Measurements from ENCODE around the gene NSMCE1. TPM values are rescaled to one million over a fixed set of nuclear protein-coding genes. Genes with fewer than 3 reads are reported as not detected.

The NSMCE1 gene
- total RNA-seq, 1 experiment from 2014 or later: 19.3 TPM

DNA sequence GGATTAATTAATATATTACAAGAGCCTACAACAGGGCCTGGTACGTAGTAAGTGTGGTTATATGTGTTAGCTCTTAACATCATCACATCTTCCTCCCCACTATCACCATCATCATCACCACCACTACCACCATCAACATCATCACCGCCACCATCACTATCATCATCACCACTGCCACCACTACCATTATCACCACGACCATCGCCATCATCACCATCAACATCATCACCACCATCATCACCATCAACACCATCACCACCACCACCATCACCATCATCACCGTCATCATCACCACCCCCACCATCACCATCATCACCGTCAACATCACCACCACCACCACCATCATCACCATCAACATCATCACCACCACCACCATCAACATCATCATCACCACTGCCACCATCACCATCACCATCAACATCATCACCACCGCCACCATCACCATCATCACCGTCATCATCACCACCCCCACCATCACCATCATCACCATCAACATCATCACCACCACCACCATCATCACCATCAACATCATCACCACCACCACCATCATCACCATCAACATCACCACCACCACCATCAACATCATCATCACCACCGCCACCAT, 37.4 kb upstream of the NSMCE1 start:
- TF ChIP-seq, protein P1, sequence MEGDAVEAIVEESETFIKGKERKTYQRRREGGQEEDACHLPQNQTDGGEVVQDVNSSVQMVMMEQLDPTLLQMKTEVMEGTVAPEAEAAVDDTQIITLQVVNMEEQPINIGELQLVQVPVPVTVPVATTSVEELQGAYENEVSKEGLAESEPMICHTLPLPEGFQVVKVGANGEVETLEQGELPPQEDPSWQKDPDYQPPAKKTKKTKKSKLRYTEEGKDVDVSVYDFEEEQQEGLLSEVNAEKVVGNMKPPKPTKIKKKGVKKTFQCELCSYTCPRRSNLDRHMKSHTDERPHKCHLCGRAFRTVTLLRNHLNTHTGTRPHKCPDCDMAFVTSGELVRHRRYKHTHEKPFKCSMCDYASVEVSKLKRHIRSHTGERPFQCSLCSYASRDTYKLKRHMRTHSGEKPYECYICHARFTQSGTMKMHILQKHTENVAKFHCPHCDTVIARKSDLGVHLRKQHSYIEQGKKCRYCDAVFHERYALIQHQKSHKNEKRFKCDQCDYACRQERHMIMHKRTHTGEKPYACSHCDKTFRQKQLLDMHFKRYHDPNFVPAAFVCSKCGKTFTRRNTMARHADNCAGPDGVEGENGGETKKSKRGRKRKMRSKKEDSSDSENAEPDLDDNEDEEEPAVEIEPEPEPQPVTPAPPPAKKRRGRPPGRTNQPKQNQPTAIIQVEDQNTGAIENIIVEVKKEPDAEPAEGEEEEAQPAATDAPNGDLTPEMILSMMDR (conservative IDR thresholded peaks at IDR 0.05): no peak

More for the DNA sequence above, 37.4 kb upstream of the NSMCE1 start:
- no peak overlapping the region for H3K23ac ChIP-seq (ENCODE audit: insufficient read length, low read depth, low read length)
- Mint-ChIP-seq H3K36me3 (ENCODE audit: insufficient read depth in 1 of 3, low read depth in 3 of 3) (peaks cover 0 to 8% (median 5%) of the 10 kb centered on the region in 3 experiments; a peak in 4 of 7 replicates), H3K4me1 (peaks cover 9% of the 10 kb centered on the region in 2 experiments), H3K27me3 (ENCODE audit: low read depth) (peaks cover 8% of the 10 kb centered on the region), H3K4me3 (no peak overlapping the region; a peak in 1 of 5 replicates), H3K9me3 (peaks cover 6 to 9% of the 10 kb centered on the region in 2 experiments; a peak in 3 of 5 replicates), H3K27ac (no peak overlapping the region; a peak in 1 of 7 replicates)
- H4K20me1 ChIP-seq (ENCODE audit: control insufficient read depth, insufficient read depth, insufficient read length): peaks cover 2% of the 10 kb centered on the region
- H2BK15ac ChIP-seq (ENCODE audit: low read depth, low read length): no peak overlapping the region
- no peak overlapping the region for H3K56ac ChIP-seq (ENCODE audit: insufficient read length, low read depth, low read length)
- H3T11ph ChIP-seq (ENCODE audit: low read length): no peak overlapping the region
- no peak overlapping the region for H4K8ac ChIP-seq (replicated peaks; ENCODE audit: insufficient read length, low read depth, low read length)
- H4K5ac ChIP-seq (ENCODE audit: insufficient read length, low read depth, low read length): no peak overlapping the region
- no peak overlapping the region for H3K4me2 ChIP-seq (ENCODE audit: insufficient read depth, insufficient read length, low read length)
- no peak overlapping the region for H3K4ac ChIP-seq (ENCODE audit: low read depth, low read length)
- H3K14ac ChIP-seq (ENCODE audit: insufficient read depth, low read length): no peak overlapping the region
- H4K91ac ChIP-seq (ENCODE audit: insufficient read length, low read depth, low read length): no peak overlapping the region
- H3K9ac ChIP-seq (ENCODE audit: extremely low read depth, insufficient read length, low read length): no peak overlapping the region
- H2BK20ac ChIP-seq (ENCODE audit: low read depth, low read length, poor library complexity, severe bottlenecking): no peak overlapping the region
- H3K4me1 ChIP-seq (ENCODE audit: insufficient read depth, low read length): no peaks in the 10 kb centered on the region
- no peak overlapping the region for H2BK120ac ChIP-seq (ENCODE audit: low read depth, low read length, poor library complexity, severe bottlenecking)
- H2BK12ac ChIP-seq (ENCODE audit: insufficient read length, low read depth, low read length): no peak overlapping the region
- DNase-seq: no peak
- H2AFZ ChIP-seq (ENCODE audit: low read length): no peak overlapping the region
- H3K27ac ChIP-seq (ENCODE audit: insufficient read length, low read depth, low read length): no peak overlapping the region
- no peaks in the 10 kb centered on the region for H3K23me2 ChIP-seq (ENCODE audit: insufficient read length, low read depth, low read length, poor library complexity, severe bottlenecking)
- H3K27me3 ChIP-seq (ENCODE audit: insufficient read depth, low read length): no peaks in the 10 kb centered on the region
- no peak overlapping the region for H3K18ac ChIP-seq (ENCODE audit: insufficient read length, low read depth, low read length)
- no peaks in the 10 kb centered on the region for H3K79me2 ChIP-seq (ENCODE audit: insufficient read depth, low read length)
- no peaks in the 10 kb centered on the region for H3K79me1 ChIP-seq (ENCODE audit: insufficient read depth, low read depth, low read length, poor library complexity, severe bottlenecking)
- no peak overlapping the region for H2BK5ac ChIP-seq (ENCODE audit: insufficient read length, low read length)
- no peaks in the 10 kb centered on the region for H3K9me3 ChIP-seq (ENCODE audit: control insufficient read depth, low read depth, low read length)
- H2AK5ac ChIP-seq (ENCODE audit: insufficient read length, low read length): no peak overlapping the region
- 100% methylated on average over 2 of the region's 9 CpGs for WGBS (ENCODE audit: extremely low coverage, insufficient read length, low lambda C conversion rate)

Data from H9 (cell line).